HL-60 (cell line): Measurements from ENCODE around the gene ERVK3-1.
"Not testable (repeated sequence)": the region's sequence is repeated elsewhere in the genome, so short reads cannot be mapped to it uniquely, and the experiment has no call there.

ENCODE experiments used
- DNase-seq, 2 experiments: peaks; one replicate each; pipeline ENCODE4 v3.0.0-alpha.2; 2010 to 2020; ENCODE audit warnings: low read depth in 1 of 2, low spot score in 1 of 2
- H3K27ac ChIP-seq: fragments of 250-450 bp; sonication (Bioruptor Pico); replicated peaks from 2 replicates; pipeline ENCODE4 v1.5.1; 2020; ENCODE audit warnings: mild to moderate bottlenecking, moderate library complexity
- H3K27me3 ChIP-seq: fragments of 250-450 bp; sonication (Bioruptor Pico); 2 replicates; pipeline ENCODE4 v1.5.1; 2021; ENCODE audit warnings: mild to moderate bottlenecking, moderate library complexity; ENCODE audit not compliant: insufficient read depth, poor library complexity, severe bottlenecking
- H3K4me3 ChIP-seq: replicated peaks from 2 replicates; pipeline ENCODE4 v1.5.1; 2011; ENCODE audit warnings: mild to moderate bottlenecking, control low read depth, low read length; ENCODE audit not compliant: insufficient read depth
- CTCF ChIP-seq: IDR thresholded peaks from one replicate; pipeline ENCODE4 v1.5.1; 2011; ENCODE audit warnings: low read length, control low read depth, inconsistent platforms; ENCODE audit not compliant: insufficient read depth
- GABPA ChIP-seq: IDR thresholded peaks from 2 replicates; pipeline ENCODE4 v1.6.1; 2012; ENCODE audit warnings: low read depth
- POLR2AphosphoS5 ChIP-seq: IDR thresholded peaks from 2 replicates; pipeline ENCODE4 v1.6.1; 2012; ENCODE audit warnings: low read depth
- REST ChIP-seq: IDR thresholded peaks from 2 replicates; pipeline ENCODE4 v1.6.1; 2012; ENCODE audit warnings: low read depth; ENCODE audit not compliant: insufficient replicate concordance
- SPI1 ChIP-seq: IDR thresholded peaks from 2 replicates; pipeline ENCODE4 v1.6.1; 2012; ENCODE audit warnings: low read depth, mild to moderate bottlenecking, borderline replicate concordance

The ERVK3-1 gene

GRCh38 chr19:58304748-58305064, 471 bp upstream of the ERVK3-1 start:
- no peak for TF ChIP-seq SPI1
- no peak for TF ChIP-seq POLR2AphosphoS5
- no peak for TF ChIP-seq GABPA
- TF ChIP-seq CTCF, result no peak
- TF ChIP-seq REST, result no peak
- peak overlapping the region; percentile 34 for H3K4me3 ChIP-seq
- DNase-seq, result no peak
- H3K27me3 ChIP-seq, result no peaks in the 10 kb centered on the region
- H3K27ac ChIP-seq, result peak overlapping the region; percentile 96

GRCh38 chr19:58305932-58306323, 751 bp downstream of the ERVK3-1 start:
- Histone ChIP-seq H3K27me3 (no peaks in the 10 kb centered on the region), H3K4me3 (peak overlapping the region; percentile 91), H3K27ac (peak overlapping the region; percentile 96)
- no peak for TF ChIP-seq REST
- peak in 1 of 2 experiments; percentile 31 for DNase-seq

GRCh38 chr19:58307736-58308135, 2.6 kb downstream of the ERVK3-1 start:
- DNase-seq, result no peak

GRCh38 chr19:58310685-58311084, 5.5 kb downstream of the ERVK3-1 start:
- H3K27me3 ChIP-seq, DNase-seq, H3K27ac ChIP-seq, H3K4me3 ChIP-seq: not testable (repeated sequence)

More at GRCh38 chr19:58307736-58308135, 2.6 kb downstream of the ERVK3-1 start:
- Histone ChIP-seq H3K4me3 (no peak overlapping the region), H3K27me3 (no peaks in the 10 kb centered on the region), H3K27ac (no peak overlapping the region)
- TF ChIP-seq CTCF (no peak), SPI1 (no peak), POLR2AphosphoS5 (no peak), REST (no peak), GABPA (no peak)
